GM19328 (cell line): ENCODE results near the gene ZNF766.
A peak's percentile ranks its signal among the peaks of the same experiment; 100 is the strongest.
"Not testable (repeated sequence)": the region's sequence is repeated elsewhere in the genome, so short reads cannot be mapped to it uniquely, and the experiment has no call there.

Experiments
- ATAC-seq: cut with Tn5 transposase; IDR thresholded peaks from one replicate; pipeline ENCODE4 v1.9.1; 2021; ENCODE audit warnings: mild to moderate bottlenecking, moderate library complexity; ENCODE audit not compliant: unreplicated experiment

Gene ZNF766

GRCh38 chr19:52269338-52270261 lies at the start of gene ZNF766:
TSS of gene ZNF766 (plus strand) at chr19:52269587. CDS start at chr19:52269614, 27 bp downstream.
- ATAC-seq: peak; percentile 85

- no peak for ATAC-seq
Measured at GRCh38 chr19:52219611-52220010, 49.8 kb upstream of the ZNF766 start.

- no peak for ATAC-seq
Measured at GRCh38 chr19:52221031-52221430, 48.4 kb upstream of the ZNF766 start.

- ATAC-seq: no peak
Measured at GRCh38 chr19:52221831-52222375, 47.5 kb upstream of the ZNF766 start.

- no peak for ATAC-seq
Measured at GRCh38 chr19:52224211-52224610, 45.2 kb upstream of the ZNF766 start.

- no peak for ATAC-seq
Measured at GRCh38 chr19:52226652-52227051, 42.7 kb upstream of the ZNF766 start.

GRCh38 chr19:52227196-52227940 lies 42.0 kb upstream of the ZNF766 start:
- no peak for ATAC-seq

- no peak for ATAC-seq
Measured at GRCh38 chr19:52227980-52228379, 41.4 kb upstream of the ZNF766 start.

GRCh38 chr19:52229524-52229923 lies 39.9 kb upstream of the ZNF766 start:
- no peak for ATAC-seq

GRCh38 chr19:52230685-52231084 lies 38.7 kb upstream of the ZNF766 start:
- ATAC-seq: no peak

GRCh38 chr19:52231154-52231910 lies 38.1 kb upstream of the ZNF766 start:
- ATAC-seq: no peak

- ATAC-seq: no peak
Measured at GRCh38 chr19:52234406-52234805, 35.0 kb upstream of the ZNF766 start.

GRCh38 chr19:52237197-52237596 lies 32.2 kb upstream of the ZNF766 start:
- no peak for ATAC-seq

GRCh38 chr19:52237771-52238400 lies 31.5 kb upstream of the ZNF766 start:
- ATAC-seq: no peak

GRCh38 chr19:52244021-52244420 lies 25.4 kb upstream of the ZNF766 start:
- ATAC-seq: no peak

GRCh38 chr19:52248241-52248640 lies 21.1 kb upstream of the ZNF766 start:
- no peak for ATAC-seq

GRCh38 chr19:52258426-52258825 lies 11.0 kb upstream of the ZNF766 start:
- no peak for ATAC-seq

GRCh38 chr19:52265556-52265955 lies 3.8 kb upstream of the ZNF766 start:
- not testable (repeated sequence) for ATAC-seq

GRCh38 chr19:52270266-52270885 lies 989 bp downstream of the ZNF766 start:
- ATAC-seq: no peak

- no peak for ATAC-seq
Measured at GRCh38 chr19:52273301-52273700, 3.9 kb downstream of the ZNF766 start.
